ENCODE data around the gene ARL17A.
"Not testable (repeated sequence)": the region's sequence is repeated elsewhere in the genome, so short reads cannot be mapped to it uniquely, and the experiment has no call there.

- TF ChIP-seq, protein P1, sequence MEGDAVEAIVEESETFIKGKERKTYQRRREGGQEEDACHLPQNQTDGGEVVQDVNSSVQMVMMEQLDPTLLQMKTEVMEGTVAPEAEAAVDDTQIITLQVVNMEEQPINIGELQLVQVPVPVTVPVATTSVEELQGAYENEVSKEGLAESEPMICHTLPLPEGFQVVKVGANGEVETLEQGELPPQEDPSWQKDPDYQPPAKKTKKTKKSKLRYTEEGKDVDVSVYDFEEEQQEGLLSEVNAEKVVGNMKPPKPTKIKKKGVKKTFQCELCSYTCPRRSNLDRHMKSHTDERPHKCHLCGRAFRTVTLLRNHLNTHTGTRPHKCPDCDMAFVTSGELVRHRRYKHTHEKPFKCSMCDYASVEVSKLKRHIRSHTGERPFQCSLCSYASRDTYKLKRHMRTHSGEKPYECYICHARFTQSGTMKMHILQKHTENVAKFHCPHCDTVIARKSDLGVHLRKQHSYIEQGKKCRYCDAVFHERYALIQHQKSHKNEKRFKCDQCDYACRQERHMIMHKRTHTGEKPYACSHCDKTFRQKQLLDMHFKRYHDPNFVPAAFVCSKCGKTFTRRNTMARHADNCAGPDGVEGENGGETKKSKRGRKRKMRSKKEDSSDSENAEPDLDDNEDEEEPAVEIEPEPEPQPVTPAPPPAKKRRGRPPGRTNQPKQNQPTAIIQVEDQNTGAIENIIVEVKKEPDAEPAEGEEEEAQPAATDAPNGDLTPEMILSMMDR (IDR thresholded peaks at IDR 0.05): not testable (repeated sequence)
- TF ChIP-seq POLR2A (IDR thresholded peaks at IDR 0.05): not testable (repeated sequence)
These were observed at the start of gene ARL17A for GRCh38 chr17:46579083-46580075.

Data from right lobe of liver (tissue), 4 donors.